Fibroblast of skin of right quadriceps (primary cell): ENCODE results near the gene ACAP2.
"Not testable (repeated sequence)": the region's sequence is repeated elsewhere in the genome, so short reads cannot be mapped to it uniquely, and the experiment has no call there.

Experiments
- DNase-seq: peaks from one replicate; pipeline ENCODE4 v3.0.0-alpha.2; 2013

ACAP2 gene, protein sequence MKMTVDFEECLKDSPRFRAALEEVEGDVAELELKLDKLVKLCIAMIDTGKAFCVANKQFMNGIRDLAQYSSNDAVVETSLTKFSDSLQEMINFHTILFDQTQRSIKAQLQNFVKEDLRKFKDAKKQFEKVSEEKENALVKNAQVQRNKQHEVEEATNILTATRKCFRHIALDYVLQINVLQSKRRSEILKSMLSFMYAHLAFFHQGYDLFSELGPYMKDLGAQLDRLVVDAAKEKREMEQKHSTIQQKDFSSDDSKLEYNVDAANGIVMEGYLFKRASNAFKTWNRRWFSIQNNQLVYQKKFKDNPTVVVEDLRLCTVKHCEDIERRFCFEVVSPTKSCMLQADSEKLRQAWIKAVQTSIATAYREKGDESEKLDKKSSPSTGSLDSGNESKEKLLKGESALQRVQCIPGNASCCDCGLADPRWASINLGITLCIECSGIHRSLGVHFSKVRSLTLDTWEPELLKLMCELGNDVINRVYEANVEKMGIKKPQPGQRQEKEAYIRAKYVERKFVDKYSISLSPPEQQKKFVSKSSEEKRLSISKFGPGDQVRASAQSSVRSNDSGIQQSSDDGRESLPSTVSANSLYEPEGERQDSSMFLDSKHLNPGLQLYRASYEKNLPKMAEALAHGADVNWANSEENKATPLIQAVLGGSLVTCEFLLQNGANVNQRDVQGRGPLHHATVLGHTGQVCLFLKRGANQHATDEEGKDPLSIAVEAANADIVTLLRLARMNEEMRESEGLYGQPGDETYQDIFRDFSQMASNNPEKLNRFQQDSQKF

DNA sequence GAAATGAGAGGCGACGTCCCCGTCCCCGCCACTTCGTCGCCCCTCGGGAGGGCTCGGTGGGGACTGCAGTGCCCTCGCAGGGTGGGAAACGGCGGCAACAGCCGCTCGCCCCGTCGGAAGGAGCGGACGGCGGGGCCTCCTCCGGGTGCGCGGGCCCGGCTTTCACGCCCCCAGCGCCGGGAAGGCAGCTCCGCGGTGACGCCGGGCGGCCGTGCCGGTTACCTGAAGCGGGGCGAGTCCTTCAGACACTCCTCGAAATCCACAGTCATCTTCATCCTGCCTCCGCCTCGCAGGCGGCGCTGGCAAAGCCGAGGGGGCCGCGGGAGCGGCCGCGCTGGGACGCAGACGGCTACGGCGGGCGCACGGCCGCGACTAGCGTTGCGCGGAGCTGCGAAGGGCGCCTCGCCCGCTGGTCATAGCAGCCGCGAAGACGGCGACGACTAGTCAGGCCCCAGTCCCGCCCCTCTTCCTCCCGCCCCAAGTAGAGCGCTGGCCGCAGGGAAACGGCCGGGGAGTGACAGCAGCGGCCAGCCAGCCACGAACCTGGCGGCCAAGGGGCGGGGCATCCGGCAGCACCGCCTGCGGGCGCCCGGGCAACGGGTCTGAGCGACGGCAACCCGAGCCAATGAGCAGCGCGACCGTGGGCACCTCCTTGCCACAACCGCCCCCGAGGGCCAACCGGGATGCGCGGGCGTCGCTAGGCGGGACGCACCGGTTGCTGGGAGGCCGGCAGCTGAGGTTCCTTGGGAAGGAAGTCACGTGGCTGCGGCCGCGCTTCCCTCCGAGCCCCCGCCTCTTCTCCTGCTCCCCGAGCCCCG, at the start of gene ACAP2:
Gene ACAP2 (minus strand): TSS at position 448 of the 818 bp plus-strand sequence. CDS start 173 bp downstream, at position 275.
- DNase-seq, result peak; percentile 99

GRCh38 chr3:195475614-195476013, 32.8 kb upstream of the ACAP2 start:
- DNase-seq, result no peak

DNA sequence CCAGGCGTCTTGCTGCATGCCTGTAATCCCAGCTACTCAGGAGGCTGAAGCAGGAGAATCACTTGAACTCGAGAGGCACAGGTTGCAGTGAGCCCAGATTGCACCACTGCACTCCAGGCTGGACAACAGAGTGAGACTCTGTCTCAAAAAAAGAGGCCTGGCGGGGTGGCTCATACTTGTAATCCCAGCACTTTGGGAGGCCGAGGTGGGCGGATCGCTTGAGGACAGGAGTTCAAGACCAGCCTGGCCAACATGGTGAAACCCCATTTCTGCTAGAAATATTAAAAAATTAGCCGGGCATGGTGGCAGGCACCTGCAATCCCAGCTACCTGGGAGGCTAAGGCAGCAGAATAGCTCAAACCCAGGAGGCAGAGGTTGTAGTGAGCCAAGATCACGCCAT, 32.3 kb upstream of the ACAP2 start:
- DNase-seq, result not testable (repeated sequence)

GRCh38 chr3:195468841-195469240, 26.0 kb upstream of the ACAP2 start:
- DNase-seq, result no peak

DNA sequence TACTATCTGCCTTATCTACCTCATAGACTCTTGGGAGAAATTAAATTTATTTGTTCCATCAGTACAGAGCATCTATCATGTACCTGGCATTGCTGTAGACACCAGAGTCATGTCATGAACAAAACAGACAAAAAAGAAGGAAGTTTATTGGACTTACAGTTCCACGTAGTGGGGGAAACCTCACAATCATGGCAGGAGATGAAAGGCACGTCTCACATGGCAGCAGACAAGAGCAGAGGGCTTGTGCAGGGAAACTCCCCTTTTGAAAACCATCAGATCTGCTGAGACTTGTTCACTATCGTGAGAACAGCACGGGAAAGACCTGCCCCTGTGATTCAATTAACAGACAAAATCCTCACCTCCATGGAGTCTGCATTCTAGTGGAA, 25.6 kb upstream of the ACAP2 start:
- DNase-seq, result no peak

DNA sequence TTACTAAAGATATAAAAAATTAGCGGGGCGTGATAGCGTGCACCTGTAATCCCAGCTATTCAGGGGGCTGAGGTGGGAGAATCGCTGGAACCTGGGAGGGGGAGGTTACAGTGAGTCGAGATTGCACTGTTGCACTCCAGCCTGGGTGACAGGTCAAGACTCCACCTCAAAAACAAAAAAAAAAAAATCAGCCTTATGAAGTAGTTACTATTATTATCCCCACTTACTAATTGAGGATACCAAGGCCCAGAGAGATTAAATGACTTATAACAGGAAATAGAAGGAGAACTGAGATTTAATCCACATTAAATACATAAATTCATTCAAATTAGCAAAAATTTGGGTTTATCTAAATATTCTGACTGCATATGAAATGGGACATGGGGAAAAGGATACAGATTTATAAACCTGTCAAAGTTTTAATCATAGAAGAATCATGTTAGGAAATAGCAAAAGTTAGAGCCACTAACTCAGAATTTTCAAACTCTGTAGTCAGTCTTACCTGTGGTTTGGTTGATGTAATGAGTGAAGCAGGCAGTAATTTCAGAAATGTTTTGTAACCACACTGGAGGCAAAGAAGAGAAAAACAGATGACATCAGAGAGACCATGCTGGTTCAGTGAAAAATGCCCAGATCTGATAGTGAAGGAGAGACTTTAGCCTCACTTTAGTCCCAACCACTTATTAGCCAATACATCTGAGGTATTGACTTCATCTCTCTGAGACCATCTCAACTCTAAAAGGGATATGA, 25.0 kb upstream of the ACAP2 start:
- DNase-seq, result peak; percentile 53

DNA sequence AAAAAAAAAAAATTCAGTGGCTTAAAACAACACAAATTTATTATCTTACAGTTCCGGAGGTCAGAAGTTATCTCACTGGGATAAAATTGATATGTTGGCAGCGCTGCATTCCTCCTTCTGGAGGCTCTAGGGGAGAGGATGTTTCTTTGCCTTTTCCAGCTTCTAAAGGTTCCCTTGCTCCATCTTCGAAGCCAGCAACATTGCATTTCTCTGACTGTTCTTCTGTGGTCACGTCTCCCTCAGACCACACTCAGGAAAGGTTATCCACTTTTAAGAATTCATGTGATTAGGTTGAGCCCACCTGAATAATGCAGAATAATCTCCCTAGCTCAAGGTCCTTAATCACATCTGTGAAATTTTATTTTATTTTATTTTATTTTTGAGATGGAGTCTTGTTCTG, 23.4 kb upstream of the ACAP2 start:
- no peak for DNase-seq

DNA sequence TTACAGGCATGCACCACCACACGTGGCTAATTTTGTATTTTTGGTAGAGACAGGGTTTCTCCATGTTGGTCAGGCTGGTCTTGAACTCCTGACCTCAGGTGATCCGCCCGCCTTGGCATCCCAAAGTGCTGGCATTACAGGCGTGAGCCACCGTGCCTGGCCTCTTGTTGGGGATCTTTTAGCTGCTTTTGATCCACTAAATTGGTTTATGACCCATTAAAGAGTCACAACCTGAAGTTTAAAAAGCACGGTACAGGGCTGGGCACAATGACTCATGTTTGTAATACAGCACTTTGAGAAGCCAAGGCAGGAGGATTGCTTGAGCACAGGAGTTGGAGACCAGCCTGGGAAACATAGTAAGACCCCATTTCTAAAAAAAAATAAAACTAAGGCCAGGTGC, 20.1 kb upstream of the ACAP2 start:
- not testable (repeated sequence) for DNase-seq

DNA sequence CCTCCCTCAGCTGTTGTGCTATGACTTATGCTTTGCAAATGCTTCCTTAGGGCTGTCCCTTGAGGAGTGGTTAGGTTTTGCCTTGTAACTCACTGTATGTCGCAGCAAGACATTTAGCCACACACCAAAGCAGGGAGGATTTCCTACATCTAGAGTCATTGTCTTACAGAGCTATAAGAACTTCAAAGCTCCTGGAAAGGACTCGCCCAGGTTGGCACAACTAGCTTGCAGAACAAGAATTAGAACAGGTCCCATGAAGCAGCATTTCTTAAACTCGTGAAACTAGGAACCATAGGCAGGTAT, 19.4 kb upstream of the ACAP2 start:
- no peak for DNase-seq

- no peak for DNase-seq
Observed at GRCh38 chr3:195461594-195462307, 18.9 kb upstream of the ACAP2 start.

DNA sequence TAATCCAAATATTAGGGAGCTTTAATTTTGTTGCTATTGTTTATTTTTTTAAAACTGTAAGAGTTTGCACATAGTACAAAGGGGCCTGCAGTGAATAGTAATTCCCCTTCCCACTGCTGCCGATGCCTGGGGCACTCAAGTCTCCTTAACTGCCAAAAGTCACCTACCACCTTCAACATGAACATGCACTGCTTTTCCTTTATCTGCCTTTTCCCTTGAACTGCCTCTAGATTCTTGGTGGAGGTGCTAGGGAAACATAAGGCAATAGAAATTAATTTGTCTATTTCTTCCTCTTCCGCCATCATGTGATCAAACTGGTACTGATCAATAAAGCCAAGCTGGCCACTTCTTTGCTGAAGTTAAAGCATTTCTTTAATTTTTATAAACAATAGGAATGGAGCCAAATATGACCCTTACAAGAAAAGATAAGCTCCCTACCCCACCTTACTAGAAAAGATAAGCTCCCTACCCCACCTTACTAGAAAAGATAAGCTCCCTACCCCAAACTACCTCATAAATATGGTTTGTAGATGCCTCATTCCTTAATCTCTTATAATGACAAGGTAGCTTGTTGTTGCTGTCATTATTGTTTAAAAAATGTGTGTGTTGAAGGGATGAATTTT, 17.4 kb upstream of the ACAP2 start:
- no peak for DNase-seq

DNA sequence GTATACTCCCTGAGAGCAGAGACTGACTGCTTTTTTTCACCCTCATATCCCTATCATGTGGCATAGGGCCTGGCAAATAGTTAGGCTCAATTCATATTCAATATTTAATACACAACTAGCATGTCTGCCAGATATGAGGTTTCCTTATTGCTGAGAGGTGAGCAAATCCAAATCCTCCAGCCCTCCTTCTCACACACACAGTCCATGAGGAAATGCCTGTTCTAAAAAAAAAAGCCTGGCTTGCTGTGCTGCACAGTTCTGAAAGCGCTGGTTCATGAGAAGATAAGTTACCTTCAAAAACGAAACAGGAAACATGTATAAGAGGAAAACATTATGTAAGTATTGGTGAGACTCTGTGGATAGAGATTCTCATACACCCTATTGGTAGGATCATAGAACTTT, 15.5 kb upstream of the ACAP2 start:
- DNase-seq, result no peak

DNA sequence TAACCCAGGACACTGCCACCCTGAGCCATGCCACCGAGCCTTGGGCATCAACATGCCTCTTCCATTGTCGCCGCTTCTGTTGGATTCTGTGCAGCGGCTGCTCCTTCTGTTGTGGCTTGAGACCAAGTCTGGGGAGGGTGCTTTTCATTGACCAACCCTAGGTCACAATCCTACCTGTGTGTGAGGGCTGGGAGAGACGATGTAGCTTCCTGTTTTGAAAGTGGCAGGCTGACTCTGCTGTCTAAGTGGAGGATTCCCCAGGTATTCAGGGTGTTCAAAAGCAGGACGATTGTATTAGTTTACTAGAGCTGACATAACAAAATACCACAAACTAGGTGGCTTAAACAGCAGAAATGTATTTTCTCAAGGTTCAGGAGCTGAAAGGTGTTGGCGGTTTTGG, 13.0 kb upstream of the ACAP2 start:
- no peak for DNase-seq

DNA sequence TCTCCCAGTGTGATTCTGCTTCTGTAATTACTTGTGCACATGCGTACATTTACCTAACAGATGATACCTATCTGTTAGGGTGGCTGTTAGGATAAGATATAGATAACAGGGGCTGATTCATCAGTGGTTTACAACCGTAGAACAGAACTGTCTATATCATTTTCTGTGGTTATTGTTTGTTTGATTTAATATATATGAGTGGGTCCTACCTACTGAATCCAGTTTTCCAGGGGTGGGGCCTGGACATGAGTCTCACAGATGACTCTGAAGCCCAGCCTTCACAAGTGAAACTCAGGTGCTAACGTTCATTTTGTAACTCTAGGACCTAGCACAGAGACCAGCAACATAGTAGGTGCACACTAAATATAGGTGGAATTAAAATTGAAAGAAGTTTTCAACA, 10.4 kb upstream of the ACAP2 start:
- no peak for DNase-seq

- DNase-seq, result no peak
Observed at GRCh38 chr3:195451373-195452015, 8.7 kb upstream of the ACAP2 start.

- DNase-seq, result peak; percentile 55
Observed at GRCh38 chr3:195450731-195451229, 8.0 kb upstream of the ACAP2 start.

DNA sequence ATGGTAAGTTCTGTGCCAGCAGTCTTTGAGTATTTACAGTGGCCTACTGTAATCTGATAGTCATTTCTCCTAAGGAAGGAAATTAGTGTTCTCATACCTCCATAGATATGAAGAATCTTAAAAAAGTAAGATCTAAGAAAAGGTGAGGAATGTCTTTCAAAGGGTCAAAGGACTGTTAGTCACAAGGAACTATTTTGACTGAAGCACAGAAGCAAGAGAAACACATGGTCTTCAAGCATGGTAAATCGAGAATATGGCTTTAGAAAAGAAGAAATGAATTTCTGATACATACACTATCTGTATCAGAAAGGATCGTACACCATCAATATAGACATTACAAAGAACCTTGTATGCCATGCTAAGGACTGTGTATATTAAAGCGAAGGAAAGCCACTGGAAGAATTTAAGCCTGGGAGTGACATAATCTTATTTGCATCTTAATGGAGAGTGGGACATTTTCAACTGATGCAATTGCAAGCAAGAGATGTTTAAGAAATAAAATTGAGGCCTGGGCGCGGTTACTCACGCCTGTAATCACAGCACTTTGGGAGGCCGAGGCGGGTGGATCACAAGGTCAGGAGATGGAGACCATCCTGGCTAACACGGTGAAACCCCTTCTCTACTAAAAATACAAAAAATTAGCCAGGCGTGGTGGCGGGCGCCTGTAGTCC, 5.5 kb upstream of the ACAP2 start:
- DNase-seq, result no peak

DNA sequence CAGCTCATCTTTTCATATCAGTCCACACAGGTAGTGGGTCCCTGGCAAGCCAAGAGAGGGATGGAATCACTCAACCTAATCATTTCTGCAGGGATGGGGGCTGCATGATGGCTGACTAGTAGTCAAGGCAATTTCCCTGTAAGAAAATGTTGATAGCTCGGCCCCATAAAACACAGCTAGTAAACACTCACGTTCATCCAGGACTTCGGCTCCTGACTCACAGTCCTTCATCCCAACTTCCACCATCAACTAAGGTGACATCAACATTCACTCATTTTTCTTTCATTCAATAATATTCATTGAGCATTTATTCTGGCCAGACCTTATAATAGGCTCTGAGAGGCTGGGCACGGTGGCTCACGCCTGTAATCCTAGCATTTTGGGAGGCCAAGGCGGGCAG, 4.4 kb upstream of the ACAP2 start:
- no peak for DNase-seq

- no peak for DNase-seq
Observed at GRCh38 chr3:195446359-195446758, 3.5 kb upstream of the ACAP2 start.

DNA sequence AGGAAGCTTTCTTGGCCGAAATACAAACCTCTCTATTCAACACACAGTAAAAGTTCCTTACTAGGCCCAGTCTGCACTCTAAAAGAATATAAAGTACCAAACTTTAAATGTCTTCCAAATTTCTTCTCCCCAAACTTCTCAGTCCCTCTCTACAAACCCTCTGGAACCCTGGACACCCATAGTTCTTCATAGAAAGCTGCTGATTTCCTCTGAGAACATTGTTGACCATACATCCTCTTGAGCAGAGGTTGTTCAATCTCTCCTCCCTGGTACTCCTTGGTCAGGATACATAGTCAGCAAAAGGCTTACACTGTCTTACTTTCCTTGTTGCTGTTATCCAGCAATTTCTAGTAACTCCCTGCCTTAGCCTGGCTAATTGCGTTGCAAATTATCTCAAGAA, 3.1 kb upstream of the ACAP2 start:
- no peak for DNase-seq
